SK-N-SH (cell line): ENCODE measurements around the gene GPR39. TPM values are rescaled to one million over a fixed set of nuclear protein-coding genes. Genes with fewer than 3 reads are reported as not detected.
"Not testable (repeated sequence)": the region's sequence is repeated elsewhere in the genome, so short reads cannot be mapped to it uniquely, and the experiment has no call there.

Source experiments
- CTCF ChIA-PET: fragments of 300-600, 350-600 bp; formaldehyde crosslinking; extraction: SDS; loops from one replicate; lab custom pipeline; 2021; lab: Yijun Ruan, JAX
- POLR2A ChIA-PET: fragments of 350-600 bp; sonication (Branson Sonifier 250); formaldehyde crosslinking; extraction: SDS; loops from one replicate; lab custom pipeline; 2020; ENCODE audit warnings: antibody characterized with exemption, inconsistent platforms; lab: Yijun Ruan, JAX
- DNase-seq: peaks from one replicate; pipeline ENCODE4 v3.0.0; 2012
- H2AFZ ChIP-seq: fragments of 200-600 bp; sonication (generic); 2 replicates; pipeline ENCODE4 v1.8.1; 2016; ENCODE audit warnings: antibody characterized with exemption, mild to moderate bottlenecking, low read depth
- H3F3A ChIP-seq: fragments of 200-600 bp; sonication (generic); replicated peaks from 2 replicates; pipeline ENCODE3; 2016; ENCODE audit warnings: antibody characterized with exemption, mild to moderate bottlenecking; ENCODE audit not compliant: insufficient read depth
- H3K27ac ChIP-seq, 2 experiments: fragments of 200-500 bp in 1 of 2; fragments of 200-600 bp in 1 of 2; sonication (Bioruptor generic) in 1 of 2; sonication (generic), shearing (Covaris generic) in 1 of 2; 2 replicates each; pipeline versions ENCODE4 v1.5.1 to v1.6.1; 2014 to 2016; ENCODE audit warnings: low read depth in 2 of 2, inconsistent platforms in 1 of 2, low read length in 1 of 2, mild to moderate bottlenecking in 1 of 2, mixed read lengths in 1 of 2
- H3K27me3 ChIP-seq: fragments of 200-600 bp; sonication (generic), shearing (Covaris generic); 2 replicates; pipeline ENCODE4 v1.6.1; 2016; ENCODE audit warnings: mixed run types; ENCODE audit not compliant: insufficient read depth
- H3K36me3 ChIP-seq, 2 experiments: fragments of 200-500 bp in 1 of 2; fragments of 200-600 bp in 1 of 2; sonication (Bioruptor generic) in 1 of 2; sonication (generic) in 1 of 2; replicated peaks in 1 of 2; 2 replicates each; pipeline versions ENCODE3 to v1.5.1; 2014 to 2016; ENCODE audit warnings: low read length in 1 of 2, mild to moderate bottlenecking in 1 of 2; ENCODE audit not compliant: insufficient read depth in 2 of 2, control insufficient read depth in 1 of 2
- H3K4me1 ChIP-seq, 2 experiments: fragments of 200-500 bp in 1 of 2; fragments of 200-600 bp in 1 of 2; sonication (Bioruptor generic) in 1 of 2; sonication (generic), shearing (Covaris generic) in 1 of 2; 2 replicates each; pipeline versions ENCODE4 v1.5.1 to v1.6.1; 2014 to 2016; ENCODE audit warnings: low read depth in 1 of 2, low read length in 1 of 2, mixed run types in 1 of 2; ENCODE audit not compliant: insufficient read depth in 2 of 2, control insufficient read depth in 1 of 2
- H3K4me2 ChIP-seq: fragments of 200-600 bp; sonication (generic), shearing (Covaris generic); 2 replicates; pipeline ENCODE4 v1.6.1; 2017; ENCODE audit warnings: mixed run types
- H3K4me3 ChIP-seq, 2 experiments: fragments of 200-500 bp in 1 of 2; fragments of 200-600 bp in 1 of 2; sonication (Bioruptor generic) in 1 of 2; sonication (generic), shearing (Covaris generic) in 1 of 2; 2 replicates each; pipeline versions ENCODE4 v1.5.1 to v1.8.1; 2014 to 2016; ENCODE audit warnings: low read depth in 2 of 2, inconsistent platforms in 1 of 2, low read length in 1 of 2, mild to moderate bottlenecking in 1 of 2, mixed read lengths in 1 of 2, moderate library complexity in 1 of 2
- H3K79me2 ChIP-seq: fragments of 200-600 bp; sonication (generic); 2 replicates; pipeline ENCODE4 v1.8.1; 2017; ENCODE audit warnings: mild to moderate bottlenecking; ENCODE audit not compliant: insufficient read depth
- H3K9ac ChIP-seq: fragments of 200-600 bp; sonication (generic); 2 replicates; pipeline ENCODE4 v1.6.1; 2017; ENCODE audit warnings: mixed run types
- H3K9me2 ChIP-seq: fragments of 200-600 bp; sonication (generic); 2 replicates; pipeline ENCODE4 v1.6.1; 2017; ENCODE audit warnings: mixed run types
- H3K9me3 ChIP-seq: fragments of 200-600 bp; sonication (generic); 2 replicates; pipeline ENCODE4 v1.6.1; 2017; ENCODE audit warnings: mixed run types, mild to moderate bottlenecking, moderate library complexity
- H4K20me1 ChIP-seq: fragments of 200-600 bp; sonication (generic); 2 replicates; pipeline ENCODE4 v1.6.1; 2017; ENCODE audit warnings: mild to moderate bottlenecking, mixed run types; ENCODE audit not compliant: insufficient read depth
- EZH2phosphoT487 ChIP-seq: fragments of 200-600 bp; sonication (generic); IDR thresholded peaks from 2 replicates; pipeline ENCODE4 v1.6.1; 2017; ENCODE audit warnings: low read depth, mixed run types, mild to moderate bottlenecking, antibody characterized with exemption, moderate library complexity, borderline replicate concordance
- FOXM1 ChIP-seq: IDR thresholded peaks from 2 replicates; pipeline ENCODE4 v1.4.0; 2012; ENCODE audit warnings: low read depth, mild to moderate bottlenecking
- MXI1 ChIP-seq: IDR thresholded peaks from 2 replicates; pipeline ENCODE4 v1.6.1; 2012; ENCODE audit warnings: mild to moderate bottlenecking, low read depth, low read length, improper control_type of control experiment
- NFIC ChIP-seq: IDR thresholded peaks from 2 replicates; pipeline ENCODE4 v1.4.0; 2012; ENCODE audit warnings: borderline replicate concordance
- PBX3 ChIP-seq: IDR thresholded peaks from 2 replicates; pipeline ENCODE4; 2012
- YY1 ChIP-seq: IDR thresholded peaks from 2 replicates; pipeline ENCODE4 v1.4.0; 2012; ENCODE audit warnings: low read depth, mild to moderate bottlenecking
- WGBS: methylation state at CpG from one replicate; pipeline ENCODE4 v1.1.6; 2017; ENCODE audit warnings: low lambda C conversion rate; 5-methylcytosine and 5-hydroxymethylcytosine counted together
- polyA plus RNA-seq, 3 experiments: library from polyadenylated mRNA; depleted of rRNA; stranded (reverse); fragments of >200 nt; gene quantifications; 2 replicates each; pipeline ENCODE4 v1.2.3, GENCODE V29; 2012
- TF ChIP-seq, protein P1 (sequence below): IDR thresholded peaks from 2 replicates; pipeline ENCODE4 v1.4.0; 2012; ENCODE audit warnings: low read depth, borderline replicate concordance

Gene GPR39
- polyA plus RNA-seq, 1 of the 3 experiments (the other 2 are of a cell fraction), result 2.3 TPM

DNA sequence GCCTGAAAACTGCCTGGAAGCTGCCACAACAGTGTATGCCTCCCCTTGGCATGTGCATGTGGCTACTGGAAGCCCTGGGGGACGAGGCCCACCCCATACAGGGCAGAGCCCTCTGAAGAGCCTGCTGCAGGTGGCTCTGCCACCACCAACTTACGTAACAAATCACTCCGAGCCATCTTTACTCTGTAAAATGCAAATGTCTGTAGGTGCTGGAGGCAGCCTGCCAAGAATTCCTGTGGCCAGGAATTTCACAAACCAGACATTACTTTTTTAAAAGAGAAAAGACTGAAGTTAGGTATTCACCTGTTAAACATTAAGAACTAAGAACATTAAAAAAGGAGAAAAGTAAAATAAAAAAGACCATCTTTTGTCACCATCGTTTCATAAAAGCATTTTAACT, 106.3 kb downstream of the GPR39 start:
- H3K79me2 ChIP-seq, result no peaks in the 10 kb centered on the region
- peak; percentile 10; the same call in 1 of the 2 replicates for TF ChIP-seq NFIC
- no peak for TF ChIP-seq FOXM1
- TF ChIP-seq, all 33 proteins: peak for 1
- Histone ChIP-seq H3K4me2 (no peak overlapping the region), H3K9me2 (no peaks in the 10 kb centered on the region), H2AFZ (no peak overlapping the region), H3K27me3 (no peaks in the 10 kb centered on the region), H3K9ac (no peak overlapping the region), H3K36me3 (no peaks in the 10 kb centered on the region), H3K4me1 (peaks cover 0 to 14% of the 10 kb centered on the region in 2 experiments; a peak in 2 of 4 replicates), H3K27ac (no peak overlapping the region), H3F3A (no peaks in the 10 kb centered on the region), H3K4me3 (no peak overlapping the region), H3K9me3 (no peaks in the 10 kb centered on the region), H4K20me1 (no peaks in the 10 kb centered on the region)
- 45% methylated on average over 4 of the region's 4 CpGs for WGBS
- DNase-seq, result no peak
- POLR2A ChIA-PET, result no interaction called here
- CTCF ChIA-PET, result interaction anchor here (0.6 kb wide), 1 partner anchor 128 kb away, joined by 3 read pairs; no protein-coding TSS in a partner anchor

GRCh38 chr2:132537061-132537460, 120.5 kb downstream of the GPR39 start:
- H2AFZ ChIP-seq, H3K4me3 ChIP-seq, H3K9me3 ChIP-seq, DNase-seq, H3K9ac ChIP-seq, H3K4me1 ChIP-seq, H3F3A ChIP-seq, H3K27me3 ChIP-seq, H3K79me2 ChIP-seq, H3K27ac ChIP-seq, H3K9me2 ChIP-seq, H4K20me1 ChIP-seq, POLR2A ChIA-PET, H3K36me3 ChIP-seq, H3K4me2 ChIP-seq: not testable (repeated sequence)
- WGBS, result 35% methylated on average over 1 of the region's 1 CpG
- CTCF ChIA-PET, result interaction anchor here (4.0 kb wide), 1 partner anchor 9 kb away, joined by 20 read pairs; no protein-coding TSS in a partner anchor

DNA sequence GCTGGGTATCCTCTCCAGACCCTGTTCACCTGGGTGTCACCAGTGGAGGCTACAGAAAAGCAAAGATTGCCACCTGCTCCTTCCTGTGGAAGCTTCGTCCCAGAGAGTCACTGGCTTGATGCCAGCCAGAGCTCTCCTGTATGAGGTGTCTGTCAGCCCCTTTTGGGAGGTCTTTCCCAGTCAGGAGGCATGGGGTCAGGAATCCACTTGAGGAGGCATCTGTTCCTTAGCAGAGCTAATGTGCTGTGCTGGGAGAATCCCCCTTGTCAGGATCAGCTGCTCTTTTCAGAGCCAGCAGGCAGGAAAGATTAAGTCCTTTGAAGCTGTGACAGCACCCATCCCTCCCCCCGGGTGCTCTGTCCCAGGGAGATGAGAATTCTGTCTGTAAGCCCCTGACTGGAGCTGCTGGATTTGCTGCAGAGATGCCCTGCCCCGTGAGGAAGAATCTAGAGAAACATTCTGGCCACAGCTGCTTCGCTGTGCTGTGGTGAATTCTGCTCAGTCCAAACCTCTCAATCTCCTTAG, 121.8 kb downstream of the GPR39 start:
- POLR2A ChIA-PET, result no interaction called here
- no peak for DNase-seq
- Histone ChIP-seq H2AFZ (no peak overlapping the region), H3K27me3 (no peaks in the 10 kb centered on the region), H3K79me2 (no peaks in the 10 kb centered on the region), H3K9me2 (no peaks in the 10 kb centered on the region), H3K4me3 (no peak overlapping the region), H3K4me2 (no peak overlapping the region), H3K36me3 (no peaks in the 10 kb centered on the region), H3K9me3 (no peaks in the 10 kb centered on the region), H3K27ac (no peak overlapping the region), H4K20me1 (no peaks in the 10 kb centered on the region), H3F3A (no peaks in the 10 kb centered on the region), H3K4me1 (no peaks in the 10 kb centered on the region), H3K9ac (no peak overlapping the region)
- 63% methylated on average over 1 of the region's 4 CpGs for WGBS
- TF ChIP-seq YY1, result no peak
- TF ChIP-seq EZH2phosphoT487, result no peak
- TF ChIP-seq PBX3, result no peak
- no peak for TF ChIP-seq MXI1
- TF ChIP-seq, protein P1, sequence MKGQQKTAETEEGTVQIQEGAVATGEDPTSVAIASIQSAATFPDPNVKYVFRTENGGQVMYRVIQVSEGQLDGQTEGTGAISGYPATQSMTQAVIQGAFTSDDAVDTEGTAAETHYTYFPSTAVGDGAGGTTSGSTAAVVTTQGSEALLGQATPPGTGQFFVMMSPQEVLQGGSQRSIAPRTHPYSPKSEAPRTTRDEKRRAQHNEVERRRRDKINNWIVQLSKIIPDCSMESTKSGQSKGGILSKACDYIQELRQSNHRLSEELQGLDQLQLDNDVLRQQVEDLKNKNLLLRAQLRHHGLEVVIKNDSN, result no peak
- TF ChIP-seq, all 33 proteins: peak for 0
- CTCF ChIA-PET, result interaction anchor here (1.0 to 4.0 kb wide), 2 partner anchors 8 to 10 kb away, joined by 3 to 20 read pairs; no protein-coding TSS in a partner anchor
